ENCODE measurements around the gene RITA1.
"Not testable (repeated sequence)": the region's sequence is repeated elsewhere in the genome, so short reads cannot be mapped to it uniquely, and the experiment has no call there.

The RITA1 gene, protein sequence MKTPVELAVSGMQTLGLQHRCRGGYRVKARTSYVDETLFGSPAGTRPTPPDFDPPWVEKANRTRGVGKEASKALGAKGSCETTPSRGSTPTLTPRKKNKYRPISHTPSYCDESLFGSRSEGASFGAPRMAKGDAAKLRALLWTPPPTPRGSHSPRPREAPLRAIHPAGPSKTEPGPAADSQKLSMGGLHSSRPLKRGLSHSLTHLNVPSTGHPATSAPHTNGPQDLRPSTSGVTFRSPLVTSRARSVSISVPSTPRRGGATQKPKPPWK

DNA sequence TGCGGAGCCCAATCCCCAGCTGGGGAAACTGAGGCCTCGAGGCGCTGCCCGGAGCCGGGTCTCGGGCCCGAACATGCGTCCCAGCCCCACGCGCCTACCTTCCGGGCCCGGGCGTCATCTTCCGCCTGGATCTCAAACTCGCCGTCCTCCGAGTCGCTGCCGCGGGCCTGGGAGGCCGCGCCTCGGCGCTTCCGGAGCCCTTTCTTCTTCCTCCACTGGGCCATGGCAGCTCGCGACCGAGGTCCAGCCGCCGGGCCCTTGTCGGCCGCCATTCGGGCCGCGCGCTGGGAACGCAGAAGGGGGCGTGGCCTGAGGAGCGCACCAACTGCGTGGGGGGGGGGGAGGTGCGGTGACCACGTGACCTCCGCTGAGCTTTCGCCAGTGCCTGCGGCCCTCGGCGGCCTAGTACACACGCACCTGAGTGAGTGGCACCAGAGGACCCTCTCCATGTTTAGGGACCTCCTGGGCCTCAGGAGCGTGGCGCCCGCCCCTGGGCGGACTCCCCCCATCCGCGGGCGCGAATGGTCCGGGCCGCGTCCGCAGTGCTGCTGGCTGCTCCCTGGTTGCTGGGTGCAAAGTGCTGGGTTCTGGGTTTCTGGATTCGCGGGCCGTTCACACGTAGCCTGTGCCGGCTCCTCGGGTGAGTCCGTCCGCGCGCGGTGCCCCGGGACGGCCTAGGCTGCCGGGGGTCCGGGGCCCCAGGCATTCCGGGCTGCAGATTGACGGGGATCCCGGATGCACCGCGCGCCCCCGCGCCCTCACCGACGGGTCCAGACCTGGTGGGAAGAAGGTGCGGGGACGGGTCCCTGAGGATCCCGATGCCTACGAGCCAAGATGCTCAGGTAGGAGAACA, at the start of gene RITA1, which contains the start of gene DDX54:
Gene RITA1 (plus strand): TSS at position 542 of the 853 bp plus-strand sequence. CDS start 1,026 bp downstream, outside the sequence.
Gene DDX54 (minus strand): TSS at position 299 of the 853 bp plus-strand sequence. CDS start 27 bp downstream, at position 272.
- DNase-seq = peak; percentile 93

DNA sequence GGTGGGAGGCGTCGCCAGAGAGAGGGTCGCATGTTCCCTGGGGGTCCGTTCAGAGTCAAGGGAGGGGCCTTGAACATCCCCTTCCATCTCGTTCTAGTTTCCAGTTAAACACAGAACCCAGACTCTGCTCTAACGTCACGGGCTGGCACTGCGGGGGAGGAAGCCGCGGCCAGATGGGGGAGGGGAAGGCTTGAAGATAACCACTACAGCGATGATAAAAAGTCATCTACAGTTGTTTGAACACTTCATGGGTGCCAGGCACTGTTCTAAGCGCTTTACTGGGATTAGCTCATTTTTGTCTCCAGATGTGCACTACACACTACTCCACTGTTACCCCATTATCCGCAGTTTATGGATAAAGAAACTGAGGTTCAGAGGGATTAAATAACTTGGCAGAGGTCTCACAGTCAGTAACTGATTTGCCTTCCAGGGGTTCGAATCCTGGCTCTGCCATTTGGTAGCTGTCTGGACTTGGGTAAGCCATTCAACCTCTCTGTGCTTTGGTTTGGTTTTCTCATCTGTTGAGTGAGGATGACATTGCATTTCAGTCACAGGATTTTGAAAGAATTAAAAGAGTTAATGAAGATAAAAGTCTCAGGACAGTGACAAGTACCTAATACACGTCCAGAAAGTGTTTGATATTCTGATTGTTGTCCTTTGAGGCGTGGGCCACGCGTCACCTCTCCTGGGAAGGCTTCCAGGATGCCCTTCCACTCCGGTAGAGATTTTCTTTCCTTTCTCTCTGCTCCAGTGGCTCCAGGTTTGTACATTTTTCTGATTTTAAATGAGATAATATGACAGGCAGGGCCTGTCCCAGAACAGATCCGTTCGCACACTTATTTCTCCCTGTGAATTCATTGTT, 49.2 kb upstream of the RITA1 start:
- DNase-seq = peak; percentile 79

DNA sequence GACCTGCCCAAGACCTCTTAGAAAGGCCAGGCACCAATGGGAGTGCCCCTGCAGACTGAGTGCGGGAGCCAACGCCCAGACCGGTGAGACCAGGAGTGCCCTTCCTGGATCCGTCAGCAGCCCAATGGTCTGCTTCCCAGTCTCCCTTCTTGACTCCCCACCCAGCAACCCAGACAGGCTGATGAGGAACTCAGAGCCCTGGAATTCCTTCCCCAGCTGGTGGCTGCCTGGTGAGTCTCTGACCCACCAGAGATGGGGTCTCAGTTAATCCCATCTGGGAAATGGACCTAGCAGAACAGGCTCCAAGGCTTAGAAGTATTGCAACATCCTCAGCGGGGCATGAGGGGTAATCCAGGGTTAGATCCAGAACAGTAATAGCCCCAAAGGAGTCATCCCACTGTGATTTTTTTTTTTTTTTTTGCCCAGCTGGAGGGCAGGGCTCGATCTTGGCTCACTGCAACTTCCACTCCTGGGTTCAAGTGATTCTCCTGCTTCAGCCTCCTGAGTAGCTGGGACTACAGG, 48.5 kb upstream of the RITA1 start:
- DNase-seq = no peak

DNA sequence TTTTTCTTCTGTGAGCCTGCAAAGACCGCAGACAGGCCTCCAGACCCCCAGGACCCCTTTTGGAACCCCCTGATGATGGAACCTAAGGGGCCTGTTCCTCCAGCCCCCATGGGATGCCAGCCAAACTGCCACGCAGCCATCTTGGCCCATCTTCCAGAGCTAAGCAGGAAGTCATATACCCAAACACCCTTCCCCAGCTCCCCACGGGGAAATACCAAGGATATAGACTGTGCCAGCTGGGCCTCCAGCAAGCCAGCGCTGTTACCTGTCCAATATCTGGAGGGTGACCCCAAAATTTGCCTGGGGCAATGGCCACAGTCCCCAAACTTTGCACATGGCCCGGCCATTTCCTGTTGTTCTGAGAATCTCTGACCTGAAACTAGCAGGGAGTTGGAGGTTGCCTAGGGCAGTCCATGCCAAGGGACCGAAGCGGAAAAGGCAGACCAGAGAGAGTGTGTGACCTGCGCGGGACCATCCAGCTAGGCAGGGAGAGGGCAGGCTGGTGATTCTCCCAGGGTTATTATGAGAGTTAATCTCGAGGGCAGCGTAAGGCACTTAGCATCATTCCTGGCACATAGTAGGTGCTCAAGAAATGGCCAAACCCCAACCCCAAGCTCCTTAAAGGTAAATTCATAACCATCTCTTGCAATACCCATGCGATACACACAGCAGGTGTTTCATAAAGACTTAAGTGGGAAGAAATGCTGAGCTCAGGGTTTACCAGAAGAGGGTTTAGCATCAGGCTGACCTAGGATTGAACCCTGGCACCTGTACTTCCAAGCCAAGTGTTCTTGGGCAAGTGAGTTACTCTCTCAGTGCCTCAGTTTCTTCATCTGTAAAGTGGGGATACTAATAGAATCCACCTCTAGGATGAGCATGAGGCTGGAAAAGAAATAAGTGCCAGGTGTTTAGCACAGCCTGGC, 47.4 kb upstream of the RITA1 start:
- DNase-seq = no peak

DNA sequence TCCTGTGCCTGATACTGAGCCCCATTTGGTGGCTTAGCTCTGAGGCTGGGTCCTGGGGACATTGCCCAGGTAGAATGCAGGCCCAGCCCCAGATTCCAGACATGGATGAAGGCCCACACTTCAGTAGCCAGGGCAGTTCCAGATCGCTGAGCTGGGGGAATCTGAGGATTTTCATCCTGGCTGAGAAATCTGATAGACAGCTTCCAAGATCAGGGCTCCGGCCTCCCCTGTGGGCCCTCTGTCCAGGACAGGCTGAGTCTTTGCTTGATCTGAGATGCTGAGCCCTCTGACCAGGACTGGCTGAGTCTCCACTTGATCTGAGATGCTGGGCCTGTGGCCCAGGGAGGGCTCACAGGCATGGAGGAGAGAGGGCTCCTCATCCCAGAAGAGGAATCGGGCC, 46.7 kb upstream of the RITA1 start:
- no peak for DNase-seq

DNA sequence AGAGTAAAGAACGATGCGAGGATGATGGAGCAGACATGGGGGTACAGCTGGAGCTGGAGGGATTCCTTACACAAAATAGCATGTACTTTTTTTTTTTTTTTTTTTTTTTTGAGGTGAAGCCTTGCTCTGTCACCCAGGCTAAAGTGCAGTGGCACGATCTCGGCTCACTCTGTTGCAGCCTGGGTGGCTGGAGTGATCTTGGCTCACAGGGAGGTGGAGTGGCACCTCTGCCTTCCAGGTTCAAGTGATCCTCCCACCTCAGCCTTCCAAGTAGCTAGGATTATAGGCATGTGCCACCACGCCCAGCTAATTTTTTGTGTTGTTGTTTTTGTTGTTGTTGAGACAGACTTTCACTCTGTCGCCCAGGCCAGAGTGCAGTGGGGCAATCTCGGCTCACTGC, 44.8 kb upstream of the RITA1 start:
- no peak for DNase-seq

DNA sequence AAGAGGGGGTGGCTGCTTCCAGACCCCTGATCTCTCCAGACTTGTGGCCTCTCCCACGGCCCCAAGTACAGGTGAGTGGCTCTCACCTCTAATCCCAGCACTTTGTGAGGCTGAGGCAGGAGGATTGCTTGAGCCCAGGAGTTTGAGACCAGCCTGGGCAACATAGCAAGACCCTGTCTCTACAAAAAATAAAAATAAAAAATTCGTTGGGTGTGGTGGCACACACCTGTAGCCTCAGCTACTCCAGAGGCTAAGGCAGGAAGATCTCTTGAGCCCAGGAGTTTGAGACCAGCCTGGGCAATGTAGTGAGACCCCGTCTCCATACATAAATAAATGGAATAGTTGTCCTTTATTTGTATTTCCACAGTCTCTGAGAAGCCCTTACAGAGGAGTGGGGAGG, 43.8 kb upstream of the RITA1 start:
- not testable (repeated sequence) for DNase-seq

DNA sequence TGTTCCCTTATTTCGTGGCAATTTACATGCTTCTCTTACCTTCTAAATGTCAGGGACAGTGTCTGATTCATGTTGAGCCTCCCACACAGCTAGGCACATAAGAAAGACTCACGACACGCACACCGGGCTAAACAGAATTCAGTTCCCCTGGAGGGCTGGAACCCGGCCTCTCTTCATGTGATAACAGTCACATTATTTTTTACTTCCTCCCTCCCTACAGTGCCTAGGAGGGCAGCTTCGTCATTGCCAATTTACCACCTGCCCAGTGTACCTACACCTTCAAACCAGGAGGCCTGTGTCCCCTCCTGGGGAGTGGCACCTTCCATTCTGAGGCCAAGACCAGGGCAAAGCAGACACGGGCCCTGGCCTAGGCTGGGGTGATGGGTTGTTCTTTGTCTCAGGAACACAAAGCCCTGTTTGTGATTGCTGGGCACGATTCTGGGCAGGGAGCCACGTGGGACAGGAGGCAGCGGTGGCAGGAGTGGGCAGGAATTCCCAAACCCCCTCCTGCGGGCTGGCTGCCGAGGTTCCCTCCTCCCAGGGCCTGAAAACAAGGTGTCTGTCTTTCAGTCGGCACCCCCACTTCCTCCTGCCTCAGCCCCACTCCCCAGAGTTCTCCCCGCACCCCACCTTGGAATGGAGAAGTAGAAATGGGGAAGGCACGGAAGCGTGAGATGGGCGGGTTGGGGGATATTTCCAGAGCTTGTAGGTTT, 43.2 kb upstream of the RITA1 start:
- DNase-seq = peak; percentile 22

DNA sequence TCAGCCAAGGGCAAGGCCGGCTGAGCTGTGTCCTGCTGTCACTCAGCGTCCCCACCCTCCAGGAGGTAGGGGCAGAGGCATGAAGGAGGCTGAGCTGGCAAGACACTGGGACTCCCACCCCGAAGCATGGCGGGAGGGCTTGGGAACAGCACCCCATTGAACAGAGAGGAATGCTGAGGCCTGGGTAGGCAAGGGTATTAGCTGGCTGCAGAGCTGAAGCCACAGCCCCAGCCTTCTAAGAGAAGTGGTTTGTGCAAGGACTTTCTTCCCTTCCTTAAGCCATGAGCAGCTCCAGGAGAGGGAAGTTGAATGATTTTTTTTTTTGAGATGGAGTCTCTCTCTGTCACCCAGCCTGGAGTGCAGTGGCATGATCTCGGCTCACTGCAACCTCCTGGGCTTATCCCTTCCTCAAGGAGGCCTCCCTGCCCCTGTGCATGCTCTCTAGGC, 42.6 kb upstream of the RITA1 start:
- no peak for DNase-seq

DNA sequence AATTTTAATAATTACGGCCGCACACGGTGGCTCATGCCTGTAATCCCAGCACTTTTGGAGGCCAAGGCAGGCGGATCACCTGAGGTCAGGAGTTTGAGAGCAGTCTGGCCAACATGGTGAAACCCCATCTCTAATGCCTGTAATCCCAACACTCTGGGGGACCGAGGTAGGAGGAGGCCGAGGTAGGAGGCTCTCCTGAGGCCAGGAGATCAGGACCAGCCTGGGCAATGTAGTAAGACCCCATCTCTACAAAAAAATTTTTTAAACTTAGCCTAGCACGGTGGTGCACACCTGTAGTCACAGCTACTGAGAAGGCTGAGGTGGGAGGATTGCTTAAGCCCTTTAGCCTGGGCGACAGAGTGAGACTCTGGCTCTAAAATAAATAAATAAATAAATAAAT, 41.6 kb upstream of the RITA1 start:
- no peak for DNase-seq

DNA sequence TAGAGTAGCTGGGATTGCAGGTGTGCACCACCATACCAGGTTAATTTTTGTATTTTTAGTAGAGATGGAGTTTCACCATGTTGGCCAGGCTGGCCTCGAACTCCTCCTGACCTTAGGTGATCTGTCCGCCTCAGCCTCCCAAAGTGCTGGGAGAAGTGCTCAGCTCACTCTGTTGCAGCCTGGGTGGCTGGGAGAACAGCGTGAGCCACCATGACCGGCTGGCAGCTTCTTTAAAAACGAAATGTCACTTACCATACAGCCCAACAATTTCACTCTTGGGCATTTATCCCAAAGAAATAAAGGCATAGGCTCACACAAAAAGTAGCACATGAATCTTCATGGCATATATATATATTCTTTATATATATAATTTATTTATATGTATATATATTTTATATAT, 40.7 kb upstream of the RITA1 start:
- DNase-seq = no peak

DNA sequence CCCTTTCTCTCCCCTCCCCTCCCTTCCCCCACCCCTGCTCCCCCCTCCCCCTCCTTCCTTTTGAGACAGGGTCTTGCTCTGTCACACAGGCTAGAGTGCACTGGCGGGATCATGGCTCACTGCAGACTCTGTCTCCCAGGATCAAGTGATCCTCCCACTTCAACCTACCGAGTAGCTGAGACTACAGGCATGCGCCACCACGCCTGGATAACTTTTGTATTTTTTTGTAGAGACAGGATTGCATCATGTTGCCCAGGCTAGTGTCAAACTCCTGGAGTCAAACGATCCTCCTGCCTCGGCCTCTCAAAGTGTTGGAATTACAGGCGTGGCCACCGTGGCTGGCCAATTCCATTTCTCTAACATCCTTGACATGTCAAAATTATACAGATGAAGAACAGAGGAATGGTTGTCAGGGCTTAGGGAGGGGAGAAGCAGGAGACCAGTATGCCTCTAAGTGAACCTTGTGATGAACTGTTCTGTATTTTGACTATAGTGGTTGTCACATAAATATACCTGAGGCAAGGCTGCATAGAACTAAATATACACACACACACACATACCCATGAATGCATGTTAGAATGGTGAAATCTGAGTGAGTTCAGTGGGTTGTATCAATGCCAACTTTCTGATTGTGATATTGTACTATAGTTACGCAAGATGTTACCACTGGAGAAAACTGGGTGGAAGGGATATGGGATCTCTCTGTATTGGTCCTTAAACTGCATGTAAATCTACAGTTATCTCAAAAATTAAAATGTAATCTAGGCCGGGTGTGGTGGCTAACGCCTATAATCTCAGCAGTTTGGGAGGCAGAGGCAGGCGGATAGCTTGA, 39.6 kb upstream of the RITA1 start:
- DNase-seq = no peak

DNA sequence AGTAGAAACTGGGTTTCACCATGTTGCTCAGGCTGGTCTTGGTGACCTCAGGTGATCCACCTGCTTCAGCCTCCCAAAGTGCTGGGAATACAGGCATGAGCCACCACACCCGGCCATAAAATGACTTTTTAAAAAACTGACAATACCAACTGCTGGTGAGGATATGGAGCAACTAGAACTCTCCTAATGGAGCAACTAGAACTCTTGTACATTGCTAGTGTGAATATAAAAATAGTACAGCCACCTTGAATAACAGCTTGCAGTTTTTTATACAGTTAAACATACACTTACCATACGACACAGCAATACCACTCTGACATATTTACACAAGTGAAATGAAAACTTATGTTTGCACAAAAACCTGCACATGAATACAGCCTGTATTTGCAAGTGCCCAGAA, 38.5 kb upstream of the RITA1 start:
- no peak for DNase-seq

DNA sequence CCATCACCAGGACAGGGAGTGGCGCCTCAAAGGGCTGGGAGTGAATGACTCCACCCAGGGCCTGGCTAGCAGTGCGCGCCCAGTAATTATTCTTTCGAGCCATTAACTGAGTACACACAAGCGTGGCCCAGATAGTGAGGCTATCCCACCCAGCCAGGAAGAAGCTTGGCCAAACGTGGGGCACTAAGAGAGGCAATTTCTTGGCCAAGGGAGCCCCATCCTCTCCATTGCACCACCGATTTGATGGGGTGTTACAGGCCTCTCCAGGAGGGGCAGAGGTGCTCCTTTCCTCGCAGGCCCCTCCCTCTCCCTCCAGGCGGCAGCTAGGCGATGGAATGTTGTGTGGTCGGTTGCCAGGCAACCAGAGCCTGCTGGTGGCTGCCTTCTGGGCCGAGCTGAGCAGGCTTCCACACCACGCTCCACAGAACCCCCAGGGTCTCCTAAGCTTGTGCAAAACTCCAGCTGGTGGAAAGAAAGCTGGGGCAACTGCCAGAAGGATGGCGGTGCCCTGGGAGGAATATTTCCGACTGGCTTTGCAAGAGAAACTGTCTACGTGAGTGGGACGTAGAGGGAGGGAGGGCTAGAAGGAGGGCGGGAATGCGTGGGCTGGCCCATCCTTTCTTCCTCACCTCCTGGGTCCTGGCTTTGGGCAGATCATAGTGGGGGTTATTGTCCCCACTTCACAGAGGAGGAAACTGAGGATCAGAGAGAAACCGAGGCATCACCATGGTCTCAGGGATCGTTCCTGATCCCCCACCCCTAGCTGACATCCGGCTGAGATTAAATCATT, 36.0 kb upstream of the RITA1 start, which contains the start of gene CFAP73:
Gene CFAP73 (plus strand): TSS at position 364 of the 790 bp plus-strand sequence. CDS start 134 bp downstream, at position 498.
- peak; percentile 95 for DNase-seq

DNA sequence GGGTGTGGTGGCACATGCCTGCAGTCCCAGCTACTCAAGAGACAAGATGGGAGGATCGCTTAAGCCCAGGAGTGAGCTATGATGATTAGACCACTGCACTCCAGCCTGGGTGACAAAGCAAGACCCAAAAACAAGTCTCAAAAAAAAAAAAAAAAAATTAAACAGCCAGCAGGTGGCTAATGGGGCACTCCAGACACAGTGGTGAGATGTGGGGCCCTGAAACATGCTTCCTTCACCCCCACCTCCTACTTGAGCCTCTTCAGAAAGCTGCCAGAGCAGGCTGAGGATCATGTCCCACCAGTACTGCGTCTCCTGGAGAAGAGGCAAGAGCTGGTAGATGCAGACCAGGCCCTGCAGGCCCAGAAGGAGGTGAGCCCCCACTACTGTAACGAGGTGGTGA, 33.9 kb upstream of the RITA1 start:
- DNase-seq = no peak

DNA sequence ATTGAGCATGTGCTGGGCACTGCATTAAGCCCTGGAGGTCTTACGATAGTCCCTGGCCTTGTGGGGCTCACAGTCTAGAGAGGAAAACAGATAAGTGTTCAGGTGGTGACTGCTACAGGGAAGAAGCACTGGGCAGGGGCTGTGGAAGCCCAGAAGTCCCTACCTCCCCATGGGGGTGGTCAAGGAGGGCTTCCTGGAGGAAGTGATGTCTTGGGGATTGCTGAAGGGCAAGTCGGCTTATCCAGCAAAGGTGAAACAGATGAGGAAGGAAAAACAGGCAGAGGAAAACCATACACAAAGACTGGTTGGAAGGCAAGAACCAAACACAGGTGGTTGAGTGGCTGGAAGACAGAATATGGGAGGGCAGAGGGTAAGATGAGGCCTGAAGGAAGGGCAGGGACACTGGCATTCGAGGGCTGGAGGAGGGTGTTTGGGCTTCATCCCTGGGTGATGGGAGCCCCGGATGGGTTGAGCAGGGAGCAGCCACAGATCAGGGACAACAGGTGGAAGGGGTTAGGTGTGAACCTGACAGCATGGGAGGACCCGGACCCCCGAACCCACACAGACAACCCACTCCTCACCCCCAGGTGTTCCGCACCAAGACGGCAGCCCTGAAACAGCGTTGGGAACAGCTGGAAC, 33.2 kb upstream of the RITA1 start:
- DNase-seq = no peak

DNA sequence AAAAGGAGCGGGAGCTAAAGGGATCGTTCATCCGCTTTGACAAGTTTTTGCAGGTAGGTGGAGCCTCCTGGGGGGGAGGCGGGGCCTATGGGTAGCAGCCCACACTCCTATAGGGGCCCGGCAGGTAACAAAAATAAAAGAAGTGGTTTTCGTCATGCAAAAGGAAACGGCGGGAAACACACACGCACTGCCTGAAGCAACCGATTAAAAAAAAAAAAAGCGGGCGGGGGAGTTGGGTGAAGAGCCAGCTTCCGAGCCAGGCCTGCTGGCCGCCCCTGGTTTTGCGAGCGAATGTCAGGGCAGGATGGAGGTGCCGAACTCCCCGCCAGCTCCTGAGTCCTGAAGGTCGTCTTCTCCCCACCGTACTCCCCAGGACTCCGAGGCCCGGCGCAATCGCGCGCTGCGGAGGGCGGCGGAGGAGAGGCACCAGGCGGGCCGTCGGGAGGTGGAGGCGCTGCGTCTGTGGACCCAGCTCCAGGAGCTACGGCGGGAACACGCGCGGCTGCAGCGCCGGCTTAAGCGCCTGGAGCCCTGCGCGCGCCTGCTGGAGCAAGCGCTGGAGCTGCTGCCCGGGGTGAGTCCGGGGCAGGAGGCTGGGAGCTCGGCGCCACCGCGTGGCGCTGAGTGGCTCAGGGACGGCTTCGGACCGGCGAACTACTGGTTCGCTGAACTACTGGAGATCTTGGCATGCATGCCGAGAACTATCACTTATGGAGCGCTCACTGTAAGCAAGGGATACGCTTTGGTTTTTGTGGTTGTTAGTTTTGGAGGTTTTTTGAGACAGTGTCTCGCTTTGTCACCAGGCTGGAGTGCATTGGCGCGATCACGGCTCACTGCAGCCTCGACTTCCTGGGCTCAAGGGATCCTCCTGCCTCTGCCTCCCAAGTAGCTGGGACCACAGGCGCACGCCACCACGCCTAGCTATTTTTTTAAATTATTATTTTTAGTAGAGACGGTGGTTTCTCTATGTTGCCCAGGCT, 32.4 kb upstream of the RITA1 start:
- peak; percentile 90 for DNase-seq

All from NCI-H69 (cell line).